Activated CD4-positive, CD25-positive, alpha-beta regulatory T cell treated with anti-CD3 and anti-CD28 coated beads, Interleukin-2, amount 50 U/mL, for 24 hours (primary cell): Measurements from ENCODE around the gene ARL5C.

Experiments used
- ATAC-seq, 2 donors: fragments of 150-1000 bp; cut with Tn5 transposase; one replicate each; pipeline ENCODE4 v1.10.0; 2021; ENCODE audit warnings: mild to moderate bottlenecking in 1 of 2, moderate library complexity in 1 of 2

The ARL5C gene, protein sequence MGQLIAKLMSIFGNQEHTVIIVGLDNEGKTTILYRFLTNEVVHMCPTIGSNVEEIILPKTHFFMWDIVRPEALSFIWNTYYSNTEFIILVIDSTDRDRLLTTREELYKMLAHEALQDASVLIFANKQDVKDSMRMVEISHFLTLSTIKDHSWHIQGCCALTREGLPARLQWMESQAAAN

DNA sequence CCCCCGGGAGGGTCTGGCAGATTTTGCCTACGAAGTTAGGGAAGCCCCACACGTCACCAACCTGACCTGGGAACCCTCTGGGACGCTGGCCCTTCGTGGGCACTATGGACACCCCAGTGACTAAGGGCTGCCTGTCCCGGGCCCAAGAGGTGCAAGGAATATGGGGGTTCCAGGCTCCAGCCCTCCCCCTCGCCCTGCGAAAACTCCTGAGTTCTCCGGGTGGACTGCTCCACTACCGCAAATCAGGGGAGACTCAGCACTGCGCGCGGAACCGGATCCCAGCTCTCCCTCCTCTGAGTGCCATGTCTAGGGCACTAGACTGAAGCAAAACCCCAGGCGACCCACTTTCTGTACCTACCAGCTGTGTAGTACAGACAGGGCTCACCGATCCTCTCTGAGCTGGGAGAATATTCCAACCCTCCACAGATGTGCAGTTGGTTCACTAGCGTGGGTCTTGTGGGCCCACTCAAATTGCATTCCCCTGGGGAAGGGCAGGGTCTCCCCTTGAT lies at the start of gene ARL5C:
TSS of gene ARL5C (minus strand) at position 321 of the 509 bp plus-strand sequence. CDS start 401 bp downstream, outside the sequence.
- no peak for ATAC-seq

DNA sequence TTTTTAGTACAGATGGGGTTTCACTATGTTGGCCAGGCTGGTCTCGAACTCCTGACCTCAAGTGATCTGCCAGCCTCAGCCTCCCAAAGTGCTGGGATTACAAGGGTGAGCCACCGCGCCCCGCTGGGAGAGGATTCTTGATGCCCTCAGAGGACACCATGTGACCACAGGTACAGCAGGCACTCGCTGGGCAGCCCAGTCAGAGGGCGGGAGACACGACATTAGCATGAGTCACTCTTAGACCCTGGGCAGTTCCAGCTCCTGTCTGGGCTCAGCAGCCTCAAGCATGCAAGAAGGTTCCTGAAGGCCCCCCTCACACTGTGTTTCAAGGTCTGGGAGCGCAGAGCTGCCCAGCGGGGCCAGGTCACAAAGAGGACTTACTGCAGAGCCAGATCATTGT lies 47.9 kb upstream of the ARL5C start:
- ATAC-seq = no peak

DNA sequence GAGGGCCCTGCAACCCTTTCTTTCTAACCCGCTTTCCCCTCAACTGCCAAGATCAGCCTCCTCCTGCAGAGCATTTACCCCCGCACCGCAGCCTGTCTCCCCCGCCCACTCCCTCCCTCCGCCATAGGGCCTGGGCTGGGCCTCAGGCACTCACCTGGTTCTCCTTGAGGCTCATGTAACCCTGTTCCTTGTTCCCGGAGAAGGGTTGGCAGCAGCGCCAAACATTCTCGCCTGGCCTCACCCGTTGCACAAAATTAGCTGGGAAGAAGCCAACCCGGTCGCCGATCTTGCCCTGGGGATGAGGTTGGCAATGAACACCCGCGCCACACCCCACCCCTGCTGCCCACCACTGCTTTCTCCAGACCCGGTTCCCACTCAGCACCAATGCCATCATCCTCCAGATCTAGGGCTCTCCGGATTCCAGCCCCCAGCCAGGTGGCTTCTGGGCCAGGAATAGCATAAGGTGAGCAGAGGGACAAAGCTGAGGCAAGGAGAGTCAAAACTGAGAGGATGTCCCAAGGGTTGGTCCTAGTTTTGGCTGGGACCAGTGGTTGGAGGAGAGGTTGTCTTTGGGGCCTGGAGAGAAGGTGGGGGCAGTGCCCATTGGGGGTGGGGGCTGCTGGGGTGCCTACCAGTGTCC lies 47.0 kb upstream of the ARL5C start:
- ATAC-seq = no peak

DNA sequence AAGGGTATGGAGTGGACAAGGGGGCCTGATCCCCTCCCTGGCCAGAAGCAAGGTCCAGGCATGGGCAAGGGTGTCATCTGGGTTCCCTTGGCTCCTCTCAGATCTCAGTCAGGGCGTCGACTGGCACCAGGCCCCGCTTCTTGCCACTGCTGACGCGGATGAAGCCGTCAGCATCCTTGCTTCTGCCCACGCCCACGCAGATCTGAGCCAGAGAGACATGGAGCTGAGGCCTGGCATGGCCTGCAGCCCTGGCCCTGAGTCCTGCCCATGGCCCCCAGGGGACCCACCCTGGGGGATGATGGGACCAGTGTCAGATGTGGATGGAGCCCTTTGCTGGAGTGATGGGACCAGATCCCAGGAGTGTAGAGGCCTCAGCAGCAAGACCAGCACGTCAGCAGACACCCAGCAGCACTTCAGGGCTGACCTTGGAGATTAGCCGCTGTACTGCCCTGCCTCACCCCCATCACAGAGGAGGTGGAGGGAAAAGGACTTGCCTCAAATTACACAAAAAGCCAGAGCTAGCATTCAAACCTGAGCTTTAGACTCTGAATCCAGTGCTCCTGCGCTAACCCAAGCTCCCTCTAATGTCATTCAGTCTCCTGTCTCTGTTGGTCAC lies 46.3 kb upstream of the ARL5C start:
- ATAC-seq = no peak

DNA sequence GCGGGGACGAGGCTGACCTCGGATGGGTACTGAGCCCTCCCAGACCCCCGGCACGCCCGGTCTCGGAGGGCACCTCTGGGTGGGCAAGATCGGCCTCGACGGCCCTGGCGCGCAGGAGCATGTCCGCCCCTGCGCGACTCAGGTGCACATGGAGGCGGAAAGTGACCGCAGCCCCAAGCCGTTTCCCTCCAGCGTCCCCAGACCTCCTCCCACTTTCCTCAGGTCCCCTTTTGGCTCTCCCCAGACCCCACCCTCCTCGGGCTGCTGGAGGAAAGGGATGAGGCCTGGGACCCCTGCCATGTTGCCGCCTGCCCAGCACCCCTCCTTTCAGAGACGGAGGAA lies 44.1 kb upstream of the ARL5C start:
- ATAC-seq = no peak

DNA sequence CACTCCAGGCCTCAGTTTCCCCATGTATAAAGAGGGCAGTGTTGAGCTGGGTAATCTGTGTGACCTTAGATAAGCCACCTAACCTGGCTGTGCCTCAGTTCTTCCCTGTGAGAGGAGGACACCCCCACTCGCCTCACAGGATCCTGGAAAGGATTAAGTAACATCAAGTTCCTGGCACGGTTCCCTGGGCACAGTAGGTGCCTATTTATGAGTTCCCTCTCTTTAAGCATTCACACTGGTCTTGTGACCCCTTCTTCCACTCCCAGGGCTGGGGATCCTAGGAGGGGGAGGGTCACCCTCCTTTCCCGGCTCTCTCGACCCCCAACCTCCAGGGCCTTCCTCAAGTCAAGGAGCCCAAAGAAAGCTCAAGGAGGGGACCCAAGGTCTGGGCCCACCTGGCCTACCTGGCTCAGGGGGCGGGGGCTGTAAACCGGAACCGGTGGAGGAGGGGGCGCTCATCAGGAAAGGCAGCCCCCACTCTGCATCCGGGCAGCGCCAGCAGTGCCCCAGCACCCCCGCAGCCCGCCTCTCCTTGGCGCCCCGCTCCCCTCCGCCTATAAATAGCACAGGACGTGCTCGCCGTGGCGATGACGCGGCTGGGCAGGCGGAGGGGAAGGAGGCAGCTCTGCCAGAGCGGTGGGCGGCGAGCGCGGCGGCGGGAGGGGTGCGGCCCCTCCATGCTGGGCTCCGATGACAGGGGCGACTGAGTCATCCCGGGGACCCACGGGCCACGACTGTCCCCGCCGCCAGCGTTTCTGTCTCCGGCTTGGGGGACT lies 43.5 kb upstream of the ARL5C start:
- ATAC-seq = peak; percentile 80 to 85

DNA sequence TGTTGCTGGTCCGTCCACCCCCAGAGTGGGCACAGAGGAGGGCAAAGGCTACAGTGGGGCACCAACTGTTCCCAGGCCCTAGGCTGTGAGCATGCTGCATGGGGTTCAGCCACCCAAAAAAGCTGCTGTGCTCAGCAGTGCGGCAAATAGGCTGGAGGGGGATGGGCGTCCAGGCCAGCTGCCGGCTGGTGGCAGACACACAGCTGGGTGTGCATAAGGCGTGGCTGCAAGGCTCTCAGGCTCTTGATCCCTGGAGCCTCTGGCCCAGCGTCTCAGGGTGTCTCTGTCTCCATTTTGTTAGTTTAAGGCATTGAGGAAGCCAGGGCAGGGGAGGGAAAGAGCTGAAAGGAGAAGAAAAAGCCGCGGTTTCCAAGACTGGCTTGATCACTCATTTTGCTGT lies 42.9 kb upstream of the ARL5C start:
- no peak for ATAC-seq

DNA sequence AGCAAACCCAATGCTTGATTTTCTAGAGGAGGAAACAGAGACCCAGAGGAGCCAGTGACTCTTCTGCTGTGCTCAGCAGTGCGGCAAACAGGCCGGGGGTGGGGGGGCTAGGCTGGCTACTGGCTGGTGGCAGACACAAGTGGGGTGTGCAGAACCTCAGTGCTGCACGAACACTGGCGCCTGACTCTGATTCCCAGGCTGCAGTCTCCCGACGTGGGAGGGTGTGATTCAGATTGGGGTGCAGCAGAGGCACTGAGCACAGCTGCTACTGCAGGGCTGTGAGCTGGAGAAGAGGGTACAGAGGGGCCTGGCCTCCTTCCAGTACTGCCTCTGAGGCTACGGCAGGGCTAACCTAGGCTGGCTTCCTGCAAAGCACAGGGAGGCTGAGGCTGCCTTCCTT lies 42.2 kb upstream of the ARL5C start:
- no peak for ATAC-seq

DNA sequence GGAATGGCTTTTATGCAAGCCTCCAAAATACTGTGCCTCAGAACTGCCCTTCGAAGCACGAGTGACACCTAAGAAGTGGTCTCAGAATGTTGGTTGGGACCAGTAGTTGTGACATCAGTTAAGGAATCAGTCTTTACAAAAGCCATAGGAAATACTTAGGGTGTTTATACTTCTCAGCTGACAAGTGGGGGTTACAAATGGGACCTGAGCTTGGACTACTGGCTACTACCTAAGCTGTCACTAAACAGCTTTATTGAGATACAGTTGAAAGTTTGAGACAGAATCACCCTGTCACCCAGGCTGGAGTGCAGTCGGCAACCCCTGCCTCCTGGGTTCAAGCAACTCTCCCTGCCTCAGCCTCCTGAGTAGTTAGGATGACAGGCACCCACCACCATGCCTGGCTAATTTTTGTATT lies 39.2 kb upstream of the ARL5C start:
- no peak for ATAC-seq

DNA sequence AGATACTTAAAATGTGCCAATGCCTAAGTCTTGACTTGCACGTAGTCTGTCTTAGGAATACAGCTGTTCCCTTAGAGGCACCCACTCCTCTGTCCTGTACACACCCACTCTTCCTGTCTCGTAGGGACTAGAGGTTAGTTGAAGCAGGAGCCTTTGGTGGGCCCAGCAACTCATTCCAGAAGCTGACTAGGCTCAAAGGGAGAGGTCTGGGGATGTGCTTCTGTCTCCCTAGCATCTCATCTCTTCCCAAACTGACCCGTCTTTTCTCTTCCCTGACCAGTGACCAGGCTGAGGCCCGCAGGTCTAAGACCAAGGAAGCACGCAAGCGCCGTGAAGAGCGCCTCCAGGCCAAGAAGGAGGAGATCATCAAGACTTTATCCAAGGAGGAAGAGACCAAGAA lies 38.3 kb upstream of the ARL5C start:
- ATAC-seq = no peak

DNA sequence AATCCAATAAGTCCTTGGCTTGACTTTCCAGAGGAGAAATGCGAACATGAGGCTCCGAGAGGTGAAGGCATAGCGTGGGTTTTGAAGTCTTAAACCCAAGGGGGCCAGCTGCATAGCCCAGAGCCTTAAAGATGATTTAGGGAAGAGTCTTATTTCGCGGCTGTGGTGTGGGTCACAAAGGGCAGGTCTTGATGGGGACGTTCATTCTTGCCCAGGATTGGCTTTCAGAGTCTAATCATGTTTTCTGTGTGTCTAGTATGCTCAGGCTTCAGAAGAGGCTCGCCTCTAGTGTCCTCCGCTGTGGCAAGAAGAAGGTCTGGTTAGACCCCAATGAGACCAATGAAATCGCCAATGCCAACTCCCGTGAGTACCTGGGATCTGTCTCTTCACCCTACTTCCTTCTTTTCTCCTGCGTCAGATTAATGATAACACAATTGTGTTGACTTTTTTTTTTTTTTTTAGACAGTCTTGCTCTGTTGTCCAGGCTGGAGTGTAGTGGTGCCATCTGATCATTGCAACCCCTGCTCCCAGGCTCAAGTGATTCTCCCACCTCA lies 35.1 kb upstream of the ARL5C start:
- no peak for ATAC-seq

DNA sequence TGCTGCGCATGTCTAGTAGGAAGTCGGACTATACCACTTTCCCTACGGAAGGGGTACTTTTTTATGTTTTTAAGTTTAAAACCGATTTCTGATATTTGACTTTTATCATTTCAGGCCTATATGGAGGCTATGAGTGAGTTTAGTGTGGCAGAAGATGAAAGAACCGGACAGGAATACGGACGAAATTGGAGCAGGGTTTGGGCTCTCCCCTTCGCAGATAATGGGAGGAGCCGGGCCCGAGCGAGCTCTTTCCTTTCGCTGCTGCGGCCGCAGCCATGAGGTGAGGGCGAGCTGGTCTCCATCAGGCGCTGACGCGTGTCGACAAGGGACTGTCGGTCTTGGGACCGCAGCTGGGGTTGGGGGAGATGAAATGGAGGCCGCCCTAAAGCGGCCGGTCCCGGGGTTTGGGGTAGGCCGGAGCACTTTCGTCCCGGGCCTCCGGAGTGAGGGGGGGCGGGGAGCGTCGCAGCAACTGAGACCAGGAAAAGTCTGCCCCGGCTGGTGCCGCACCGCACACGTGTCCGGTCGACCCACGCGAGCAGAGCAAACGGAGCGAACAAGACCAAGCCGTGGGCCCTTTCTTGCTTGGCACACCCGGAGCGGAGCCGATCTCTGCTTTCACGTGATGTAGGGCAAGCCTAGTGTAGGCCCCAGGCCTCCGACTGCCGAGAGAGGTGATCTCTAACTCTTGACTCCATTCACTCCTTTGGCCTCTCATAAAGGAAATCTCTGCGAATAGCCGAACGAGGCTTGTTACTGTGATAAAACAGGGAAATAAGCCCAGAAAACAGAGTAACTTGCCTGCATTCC lies 34.3 kb upstream of the ARL5C start, which contains the start of gene RPL19:
TSS of gene RPL19 (plus strand) at position 214 of the 810 bp plus-strand sequence. CDS start at position 276, 62 bp downstream.
- ATAC-seq = peak; percentile 68 to 71

DNA sequence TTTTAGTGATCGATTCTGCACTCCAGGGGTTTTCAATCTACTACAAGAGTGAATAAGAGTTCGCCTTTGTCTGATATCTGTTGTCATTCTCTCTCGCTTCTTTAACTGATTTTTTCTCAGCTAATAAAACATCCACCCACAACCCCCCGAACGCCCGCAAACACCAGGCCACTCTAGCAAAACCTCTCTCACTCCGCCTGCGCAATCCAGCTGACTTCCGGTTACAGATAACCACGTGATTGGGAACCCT lies 33.8 kb upstream of the ARL5C start:
- peak; percentile 59 to 64 for ATAC-seq

DNA sequence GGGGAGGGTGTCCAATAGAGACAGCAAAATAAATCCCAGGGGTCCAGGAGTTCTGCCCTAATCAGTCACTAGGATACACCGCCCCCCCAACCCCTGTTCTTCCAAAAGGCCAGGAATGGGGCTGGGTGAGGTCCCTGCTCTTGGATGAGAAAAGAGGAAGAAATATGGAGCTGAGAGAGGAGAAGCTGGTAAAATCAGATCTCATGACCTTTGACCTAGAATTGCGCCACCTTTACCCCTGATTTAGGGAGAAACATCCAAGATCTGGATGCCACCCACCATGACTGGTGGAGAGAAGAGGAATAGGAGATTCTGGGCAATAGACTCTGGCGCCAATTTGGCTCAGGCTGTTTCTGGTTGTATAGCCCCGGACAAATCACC lies 32.2 kb upstream of the ARL5C start:
- ATAC-seq = no peak

DNA sequence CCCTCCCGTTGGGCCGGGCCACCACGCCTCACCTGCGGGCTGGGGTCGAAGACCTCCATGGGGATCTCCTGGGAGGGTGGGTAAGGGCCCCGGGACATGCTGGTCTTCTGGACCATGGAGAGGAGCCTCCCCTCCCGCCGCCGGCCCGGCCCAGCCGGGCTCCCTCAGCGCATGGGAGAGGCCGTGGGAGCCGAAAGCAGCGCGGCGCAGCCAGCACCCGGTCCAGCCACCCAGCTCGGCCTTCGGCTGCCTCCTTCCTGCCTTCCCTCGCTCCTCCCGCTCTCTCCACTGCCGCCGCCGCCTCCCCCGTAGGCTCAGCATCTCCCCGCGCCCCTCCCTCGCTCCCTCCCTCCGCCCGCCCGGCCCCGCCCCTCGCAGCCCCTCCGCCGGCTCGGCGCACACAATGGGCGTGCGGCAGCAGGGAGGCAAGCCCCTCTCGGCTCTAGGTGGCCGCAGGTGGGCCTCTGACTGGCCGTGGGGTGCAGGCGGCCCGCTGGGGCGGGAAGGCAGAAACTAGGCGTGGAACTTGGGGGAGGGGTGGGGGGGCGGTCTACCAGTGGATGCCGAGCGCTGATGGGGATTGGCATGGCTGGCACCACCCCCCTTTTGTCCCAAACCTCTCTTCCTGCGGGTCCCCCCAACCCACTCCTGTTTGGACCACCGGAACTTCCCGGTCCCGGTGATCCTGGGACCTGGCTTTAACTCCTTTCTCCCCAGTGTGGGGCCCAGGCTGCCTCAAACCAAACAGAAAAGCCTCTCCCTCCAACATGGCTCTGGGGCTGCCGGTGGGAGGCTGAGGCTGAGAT lies 31.6 kb upstream of the ARL5C start, which contains the start of gene CACNB1:
TSS of gene CACNB1 (minus strand) at position 290 of the 806 bp plus-strand sequence. CDS start at position 116, 174 bp downstream.
- ATAC-seq = peak; percentile 51 to 60

DNA sequence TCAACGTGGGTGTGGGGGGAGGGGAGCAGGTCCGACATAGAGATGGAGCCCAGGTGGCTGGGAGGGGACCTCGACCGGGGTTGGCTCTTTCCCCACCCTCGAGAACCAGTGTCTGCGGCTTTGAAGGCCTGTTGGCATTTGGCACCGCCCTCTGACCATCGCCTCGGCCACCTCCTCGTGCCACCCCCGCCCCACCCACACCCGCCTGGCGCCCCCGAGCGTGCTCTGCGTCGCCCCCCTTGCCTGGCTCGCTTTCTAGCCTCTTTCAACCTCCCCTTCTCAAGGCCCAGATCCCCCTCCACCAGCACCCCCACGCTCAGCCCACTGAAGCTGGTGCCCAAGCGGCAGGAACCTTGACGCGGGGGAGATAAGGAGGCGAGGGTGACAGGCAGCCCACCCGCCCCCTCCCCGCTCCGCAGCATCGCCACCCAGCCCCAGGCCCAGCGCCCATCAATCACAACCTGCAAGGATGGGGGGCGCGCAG lies 30.9 kb upstream of the ARL5C start:
- ATAC-seq = no peak

DNA sequence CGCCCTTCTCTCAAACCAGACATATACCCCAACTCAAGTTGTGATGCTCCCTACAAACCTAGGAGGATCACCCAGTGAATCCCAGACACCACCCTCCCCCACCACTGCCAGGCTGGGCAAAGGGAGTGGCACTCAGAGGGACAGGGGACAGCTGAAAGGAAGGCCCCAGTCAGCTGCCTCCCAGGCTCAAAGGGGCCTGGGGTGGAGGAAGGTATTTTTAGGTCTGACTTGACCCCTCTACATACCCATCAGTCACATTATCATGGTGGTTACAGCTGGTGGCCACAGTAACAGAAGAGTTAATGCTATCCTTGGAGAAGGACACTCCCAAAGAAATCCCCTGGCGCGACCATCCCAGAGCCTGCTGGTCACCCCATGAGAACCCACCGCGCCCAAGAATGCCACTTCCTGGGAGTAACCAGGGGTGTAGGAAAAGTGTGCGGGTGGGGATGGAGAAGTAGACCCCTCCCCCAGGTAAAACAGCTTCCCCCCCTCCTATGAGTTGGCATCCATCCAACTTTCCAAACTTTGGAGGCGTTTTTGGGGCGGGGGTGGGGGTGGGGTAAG lies 30.4 kb upstream of the ARL5C start:
- ATAC-seq = no peak

DNA sequence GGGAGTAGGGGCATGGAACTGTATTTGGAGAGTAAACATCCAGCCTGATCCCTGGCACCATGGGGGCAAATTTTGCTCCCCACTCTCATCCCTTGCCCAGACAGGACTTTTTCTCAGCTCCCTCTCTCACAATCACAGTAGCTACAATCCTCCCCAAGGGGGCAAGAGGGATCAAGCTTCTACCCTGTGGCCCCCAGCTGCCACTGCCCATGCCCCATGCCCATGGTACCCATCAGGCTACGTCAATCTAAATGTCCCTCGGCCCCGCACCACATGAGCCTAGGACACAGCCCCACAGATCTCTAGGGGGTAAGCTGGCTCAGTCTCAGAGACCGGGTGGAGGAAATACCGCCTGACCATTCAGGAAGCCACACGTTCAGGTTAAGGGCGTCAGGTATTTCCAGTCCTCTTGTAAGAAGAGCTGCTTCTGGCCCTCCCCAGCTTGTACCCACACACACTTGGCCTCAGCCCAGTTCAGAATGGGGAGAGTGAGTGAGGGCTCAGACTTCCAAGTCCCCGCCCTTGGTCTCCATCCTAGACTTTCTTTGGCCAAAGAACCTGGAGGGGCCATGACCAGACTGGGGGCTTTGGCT lies 29.7 kb upstream of the ARL5C start:
- no peak for ATAC-seq

DNA sequence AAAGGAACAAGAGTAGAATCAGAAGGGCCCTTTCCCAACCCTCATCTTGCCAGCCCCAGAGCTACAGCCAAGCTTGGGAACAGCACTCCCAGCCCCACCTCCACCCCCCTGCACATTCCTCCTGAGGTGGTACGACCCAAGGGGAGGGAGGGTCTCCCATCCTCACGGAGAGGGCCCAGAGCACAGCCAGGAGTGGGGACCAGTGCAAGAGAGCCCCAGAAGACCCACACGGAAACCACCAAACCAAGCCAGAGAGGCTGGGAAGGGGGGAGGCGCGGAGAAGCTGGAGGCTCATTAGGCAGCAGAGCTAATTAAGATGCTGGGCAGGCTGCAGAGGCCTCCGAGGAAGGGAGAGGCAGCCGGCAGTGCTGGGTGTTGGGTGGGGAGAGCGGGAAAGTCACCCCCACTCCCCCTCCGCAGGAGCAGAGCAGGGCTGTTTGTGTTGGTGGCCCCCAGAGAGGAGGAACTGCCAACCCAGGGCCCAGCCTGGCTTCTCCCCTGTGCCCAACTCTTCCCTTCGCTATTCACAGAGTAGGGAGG lies 29.1 kb upstream of the ARL5C start:
- ATAC-seq = no peak
